NCI-H146 treated with DMSO at 0.1 percent for 48 hours (cell line): ENCODE data around the gene SLC14A1.

Experiments
- DNase-seq: peaks from one replicate; lab custom pipeline; 2025; ENCODE audit not compliant: unreplicated experiment; lab: John Stamatoyannopoulos, UW

The SLC14A1 gene

DNA sequence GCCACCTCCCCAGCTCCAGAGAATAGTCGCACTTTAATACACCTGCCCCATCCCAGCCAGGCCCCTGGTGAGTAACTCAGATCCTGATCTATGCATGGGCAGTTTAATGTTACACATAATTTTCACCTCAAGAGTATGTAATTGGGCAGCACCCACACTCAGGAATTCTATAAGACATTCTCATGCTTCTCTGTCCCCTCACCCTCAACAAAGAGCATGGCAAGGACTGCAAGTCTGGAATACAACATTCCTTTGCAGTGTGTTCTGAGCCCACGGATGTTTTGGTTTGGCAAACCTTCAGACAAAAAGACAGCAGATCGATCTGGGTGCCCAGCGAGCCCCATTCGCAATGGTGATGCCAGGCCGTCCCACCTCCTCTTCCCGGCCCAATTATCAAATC, 4.9 kb upstream of the SLC14A1 start:
- no peak for DNase-seq

DNA sequence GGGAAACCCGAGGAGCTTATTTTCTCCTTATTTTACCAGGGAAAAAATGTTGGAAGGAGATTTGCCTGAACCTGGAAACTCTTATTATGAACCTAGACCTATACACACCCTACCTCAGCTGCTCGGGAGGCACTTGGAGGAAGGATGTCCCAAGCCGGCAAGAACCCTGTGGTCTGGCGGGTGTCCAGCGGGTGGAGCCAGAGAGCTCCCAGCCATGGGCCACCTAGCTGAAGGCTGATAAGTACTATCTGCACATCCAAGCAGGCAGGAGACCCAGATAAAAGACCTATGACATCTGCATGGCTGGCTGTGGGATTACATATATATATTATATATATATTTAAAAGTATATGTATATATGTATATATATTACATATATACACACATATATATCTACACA, 1.1 kb upstream of the SLC14A1 start:
- DNase-seq = peak; percentile 60

DNA sequence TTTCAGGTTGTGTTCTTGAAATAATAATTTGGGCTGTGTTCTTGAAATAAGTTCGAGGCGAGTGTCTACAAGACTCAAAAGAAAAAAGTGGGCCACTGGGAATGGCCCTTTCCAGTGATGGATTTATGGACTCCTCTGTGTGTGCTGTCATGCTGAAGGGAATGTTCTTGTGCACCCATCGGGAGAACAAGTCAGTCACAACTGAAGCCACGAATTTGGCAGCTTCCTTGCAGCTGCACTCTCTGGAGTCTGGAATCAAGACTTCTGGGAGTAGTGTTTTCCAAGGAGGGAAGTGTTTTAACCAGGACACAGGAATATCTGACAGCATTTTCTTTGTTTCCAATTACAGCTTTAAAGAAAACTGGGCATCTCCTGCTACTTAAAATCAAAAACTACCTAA, 620 bp downstream of the SLC14A1 start:
- DNase-seq = no peak

DNA sequence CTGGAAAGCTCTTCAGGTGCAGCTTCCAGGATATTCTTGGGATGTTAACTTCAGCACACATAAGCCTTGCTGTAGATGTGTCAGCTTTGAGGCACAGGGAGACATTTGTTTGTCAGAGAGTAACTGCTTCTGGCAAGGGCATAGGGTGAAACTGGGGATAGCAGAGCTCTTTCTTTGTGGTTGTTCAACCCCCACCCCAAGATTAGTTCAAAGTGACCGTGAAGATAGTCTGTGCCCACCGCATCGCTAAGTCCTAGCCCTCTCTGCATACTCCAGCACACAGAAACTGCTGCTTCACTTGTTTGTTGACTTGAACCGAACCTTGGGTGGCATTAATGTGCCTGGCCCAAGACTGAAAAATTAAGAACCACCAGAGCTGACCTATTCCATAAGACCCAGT, 1.4 kb downstream of the SLC14A1 start:
- no peak for DNase-seq

DNA sequence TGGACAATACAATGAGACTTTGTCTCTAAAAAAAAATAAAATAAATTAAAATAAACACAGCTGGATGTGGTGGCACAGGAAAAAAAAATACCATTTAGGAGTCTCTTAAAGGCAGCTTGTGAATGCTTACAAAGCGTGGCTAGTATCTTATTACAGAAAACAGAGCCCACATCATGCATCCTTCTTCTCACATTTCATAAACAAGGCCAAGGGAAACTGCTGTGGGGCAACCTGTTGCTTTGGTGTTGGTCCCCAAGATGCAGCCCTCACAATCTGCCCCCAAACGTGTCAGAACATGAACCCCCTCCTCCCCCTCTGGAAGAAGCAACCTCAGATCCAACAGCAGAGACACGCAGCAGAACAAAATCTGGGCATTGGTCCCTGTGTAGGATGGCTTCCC, 2.6 kb downstream of the SLC14A1 start:
- no peak for DNase-seq

DNA sequence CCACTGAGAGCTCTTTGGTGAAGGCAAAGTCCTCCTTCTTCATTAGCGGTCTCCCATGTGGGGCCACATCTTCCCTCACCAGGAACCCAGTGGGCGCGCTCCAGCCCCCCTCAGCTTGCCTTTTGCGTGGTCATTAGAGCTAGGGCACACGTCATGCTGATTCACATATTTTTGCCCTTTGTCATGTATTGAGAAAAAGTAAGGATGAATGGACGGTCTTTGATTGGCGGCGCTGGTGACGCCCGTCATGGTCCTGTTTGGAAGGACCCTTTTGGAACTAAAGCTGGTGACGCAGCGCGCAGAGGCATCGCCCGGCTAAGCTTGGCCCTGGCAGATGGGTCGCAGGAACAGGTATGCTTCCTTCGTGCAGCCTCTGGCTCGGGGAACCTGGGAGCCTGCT, 3.1 kb downstream of the SLC14A1 start:
- no peak for DNase-seq

DNA sequence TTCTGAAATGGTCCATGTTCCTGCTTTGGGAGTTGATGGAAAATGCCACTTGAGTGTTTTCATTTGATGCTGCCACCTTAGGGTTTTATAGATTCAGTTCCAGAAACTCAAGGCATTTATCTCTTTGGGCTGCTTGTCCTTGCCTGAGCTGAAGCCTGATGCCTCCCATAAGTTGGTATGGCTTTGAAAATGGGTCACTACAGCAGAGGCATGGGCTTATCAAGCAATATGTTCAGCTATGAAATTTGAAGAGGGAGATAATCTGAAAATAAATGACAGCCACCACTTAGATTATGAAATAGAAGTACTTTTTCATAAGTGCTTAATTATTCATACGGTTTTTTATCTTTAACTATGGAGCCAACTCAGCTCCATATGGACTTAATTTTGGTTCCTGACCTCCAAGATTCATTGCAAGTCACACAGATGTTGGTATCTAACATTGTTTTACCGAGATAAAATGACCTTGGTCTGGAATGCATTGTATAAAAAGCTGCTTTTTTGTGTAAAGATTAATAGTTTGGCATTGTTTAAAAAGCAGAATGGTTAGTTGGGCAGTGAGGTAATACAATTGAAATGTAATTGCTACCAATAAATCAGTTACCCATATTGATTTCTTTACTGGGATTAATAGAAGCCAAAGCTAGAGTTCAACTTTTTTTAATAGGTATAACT, 4.5 kb downstream of the SLC14A1 start:
- DNase-seq = no peak

DNA sequence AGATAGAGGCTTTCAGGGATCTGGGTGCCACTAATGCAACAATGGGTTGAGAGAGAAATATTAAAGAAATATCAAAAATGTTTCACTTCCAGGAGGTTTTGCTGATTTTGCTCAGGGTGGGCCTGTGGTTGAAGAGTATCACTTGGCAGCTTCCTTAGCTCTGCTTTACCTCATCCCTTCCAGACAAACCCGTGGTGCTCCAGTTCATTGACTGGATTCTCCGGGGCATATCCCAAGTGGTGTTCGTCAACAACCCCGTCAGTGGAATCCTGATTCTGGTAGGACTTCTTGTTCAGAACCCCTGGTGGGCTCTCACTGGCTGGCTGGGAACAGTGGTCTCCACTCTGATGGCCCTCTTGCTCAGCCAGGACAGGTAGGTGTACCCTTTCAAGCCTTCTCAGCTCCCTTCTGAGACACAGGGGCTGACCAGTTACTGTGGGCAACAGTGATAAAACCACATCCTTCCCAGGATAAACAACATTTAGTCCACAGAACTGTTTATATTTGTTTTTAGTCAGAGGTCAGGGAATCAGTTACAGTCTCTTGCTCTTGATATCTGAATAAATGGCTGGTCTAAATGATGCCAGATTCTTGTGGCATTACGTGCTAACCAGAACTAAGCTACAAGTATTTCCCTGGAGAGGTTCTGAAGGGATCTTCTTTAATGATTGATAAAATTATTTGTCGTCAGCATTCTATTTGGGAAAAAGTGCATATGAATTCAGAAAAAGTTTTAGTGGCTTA, 7.0 kb downstream of the SLC14A1 start:
- DNase-seq = no peak

DNA sequence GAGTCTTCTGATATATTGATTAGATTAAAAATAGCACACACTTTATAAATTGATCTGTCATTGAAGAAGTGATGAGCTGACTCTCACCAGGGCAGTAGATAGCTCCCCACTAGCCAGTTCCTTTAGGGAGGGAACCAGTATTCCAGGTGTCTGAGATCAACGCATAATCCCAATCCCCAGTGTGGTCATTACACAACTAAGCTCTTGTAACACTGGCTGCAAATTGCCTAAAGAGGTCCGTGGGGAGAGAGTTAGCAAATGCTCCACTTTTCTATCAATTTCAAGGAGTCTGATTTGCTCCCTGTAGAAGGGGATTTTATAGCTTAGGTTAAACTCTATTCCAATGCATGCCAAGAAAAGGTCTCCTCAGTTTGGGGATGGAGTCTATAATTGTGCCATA, 7.7 kb downstream of the SLC14A1 start:
- no peak for DNase-seq

DNA sequence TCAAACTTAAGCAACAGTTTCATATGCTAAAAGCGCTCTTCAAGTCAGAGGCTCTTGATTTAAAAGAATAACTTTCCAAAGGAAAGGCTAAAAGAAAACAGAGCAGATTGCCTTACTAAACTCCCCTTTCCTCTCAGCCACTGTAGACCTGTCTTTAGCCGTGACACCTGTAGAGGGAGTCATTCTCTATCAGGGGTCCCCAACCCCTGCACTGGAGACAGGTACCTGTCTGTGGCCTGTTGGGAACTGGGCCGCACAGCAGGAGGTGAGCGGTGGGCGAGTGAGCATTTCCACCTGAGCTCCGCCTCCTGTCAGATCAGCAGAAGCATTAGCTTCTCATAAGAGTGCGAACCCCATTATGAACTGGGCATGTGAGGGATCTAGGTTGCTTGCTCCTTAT, 9.6 kb downstream of the SLC14A1 start:
- DNase-seq = no peak

DNA sequence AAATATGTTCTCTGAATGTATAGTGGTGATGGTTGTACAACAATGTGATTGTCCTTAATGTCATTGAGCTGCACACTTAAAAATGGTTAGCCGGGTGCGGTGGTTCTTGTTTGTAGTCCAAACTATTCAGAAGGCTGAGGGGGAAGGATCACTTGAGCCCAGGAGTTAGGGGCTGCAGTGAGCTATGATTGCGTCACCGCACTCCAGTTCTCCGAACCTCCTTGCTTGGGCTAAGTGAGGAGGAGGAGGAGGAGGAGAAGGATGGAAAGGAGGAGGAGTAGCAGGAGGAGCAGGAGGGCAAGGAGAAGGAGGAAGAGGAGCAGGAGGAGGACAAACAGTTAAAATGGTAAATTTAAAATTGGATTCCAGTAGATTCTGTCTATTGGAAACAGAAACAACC, 10.5 kb downstream of the SLC14A1 start:
- no peak for DNase-seq

DNA sequence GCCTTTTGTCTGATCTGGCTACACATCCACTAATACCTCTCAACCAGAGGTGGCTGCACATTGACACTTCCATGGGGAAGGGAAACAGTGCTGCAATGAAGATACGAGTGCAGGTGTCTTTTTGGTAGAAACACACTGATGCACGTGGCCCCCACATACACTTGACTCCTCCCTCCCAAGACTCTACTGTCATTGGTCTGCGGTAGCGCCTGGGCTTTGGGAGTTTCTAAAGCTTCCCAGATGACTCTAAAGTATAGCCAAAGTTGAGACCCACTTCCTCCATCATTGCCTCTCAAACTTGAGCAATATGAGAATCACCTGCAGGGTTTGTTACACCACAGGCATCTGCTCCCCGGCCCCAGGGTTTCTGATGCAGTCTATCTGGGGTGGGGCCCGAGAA, 11.0 kb downstream of the SLC14A1 start:
- no peak for DNase-seq

DNA sequence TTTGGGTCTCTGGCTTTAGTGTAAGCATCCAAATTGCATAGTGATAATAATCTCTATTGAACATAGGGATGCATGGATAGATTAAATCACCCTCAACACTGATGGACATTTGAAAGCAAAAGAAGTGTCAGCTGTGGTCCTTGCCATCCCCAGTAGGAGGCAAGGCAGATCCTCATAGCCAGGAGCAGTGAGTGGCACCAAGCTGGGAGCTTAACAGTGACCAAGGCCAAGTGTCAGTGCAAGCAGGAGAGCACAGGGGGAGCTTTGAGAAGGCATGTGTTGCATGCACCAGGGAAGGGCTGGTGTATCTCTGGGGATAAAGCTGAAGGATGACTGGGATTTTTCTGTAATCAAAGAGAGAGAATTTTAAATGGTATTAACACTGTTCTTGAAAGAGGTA, 14.7 kb downstream of the SLC14A1 start:
- DNase-seq = no peak

DNA sequence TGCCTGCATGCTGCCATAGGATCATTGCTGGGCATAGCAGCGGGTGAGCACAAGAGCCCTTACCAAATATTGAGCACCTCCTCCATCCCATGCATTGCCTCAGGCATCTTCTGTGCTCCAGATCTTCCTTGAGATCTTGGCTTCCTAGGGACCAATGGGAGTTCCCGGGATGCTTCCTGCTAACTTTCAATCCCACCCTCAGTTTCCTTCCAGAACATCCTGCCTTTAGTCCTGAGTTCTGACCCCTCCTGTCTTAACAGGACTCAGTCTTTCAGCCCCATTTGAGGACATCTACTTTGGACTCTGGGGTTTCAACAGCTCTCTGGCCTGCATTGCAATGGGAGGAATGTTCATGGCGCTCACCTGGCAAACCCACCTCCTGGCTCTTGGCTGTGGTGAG, 15.3 kb downstream of the SLC14A1 start:
- no peak for DNase-seq

DNA sequence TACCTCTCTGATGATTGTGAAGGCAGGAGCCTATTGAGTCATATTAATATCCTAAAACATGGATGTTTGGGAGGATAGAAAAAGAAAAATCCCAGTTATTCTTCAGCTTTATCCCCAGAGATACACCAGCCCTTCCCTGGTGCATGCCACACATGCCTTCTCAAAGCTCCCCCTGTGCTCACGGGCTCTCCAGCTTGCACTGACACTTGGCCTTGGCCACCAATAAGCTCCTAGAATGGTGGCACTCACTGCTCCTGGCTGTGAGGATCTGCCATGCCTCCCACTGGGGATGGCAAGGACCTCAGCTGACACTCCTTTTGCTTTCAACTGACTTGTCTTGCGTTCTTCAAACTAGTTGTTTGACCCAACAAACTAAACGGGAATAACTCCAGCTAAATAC, 15.9 kb downstream of the SLC14A1 start:
- no peak for DNase-seq

DNA sequence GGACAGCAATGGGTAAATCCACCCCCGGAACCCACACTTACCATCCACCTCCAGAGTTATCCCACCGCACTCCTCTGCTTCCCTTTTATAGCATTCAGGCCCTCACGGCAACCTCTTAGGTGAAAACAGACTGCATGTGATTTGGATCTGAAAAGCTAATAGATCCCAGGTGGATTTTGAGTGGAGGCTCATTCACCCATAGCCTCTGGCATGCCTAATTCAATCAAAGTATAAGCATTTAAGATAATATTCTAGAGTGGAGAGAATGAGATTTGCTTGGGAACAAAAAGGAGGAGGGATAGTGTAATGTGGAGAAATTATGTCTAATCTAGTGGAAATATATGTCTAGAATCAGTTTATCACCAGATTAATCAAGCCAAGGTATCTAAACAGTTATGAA, 17.1 kb downstream of the SLC14A1 start:
- no peak for DNase-seq

DNA sequence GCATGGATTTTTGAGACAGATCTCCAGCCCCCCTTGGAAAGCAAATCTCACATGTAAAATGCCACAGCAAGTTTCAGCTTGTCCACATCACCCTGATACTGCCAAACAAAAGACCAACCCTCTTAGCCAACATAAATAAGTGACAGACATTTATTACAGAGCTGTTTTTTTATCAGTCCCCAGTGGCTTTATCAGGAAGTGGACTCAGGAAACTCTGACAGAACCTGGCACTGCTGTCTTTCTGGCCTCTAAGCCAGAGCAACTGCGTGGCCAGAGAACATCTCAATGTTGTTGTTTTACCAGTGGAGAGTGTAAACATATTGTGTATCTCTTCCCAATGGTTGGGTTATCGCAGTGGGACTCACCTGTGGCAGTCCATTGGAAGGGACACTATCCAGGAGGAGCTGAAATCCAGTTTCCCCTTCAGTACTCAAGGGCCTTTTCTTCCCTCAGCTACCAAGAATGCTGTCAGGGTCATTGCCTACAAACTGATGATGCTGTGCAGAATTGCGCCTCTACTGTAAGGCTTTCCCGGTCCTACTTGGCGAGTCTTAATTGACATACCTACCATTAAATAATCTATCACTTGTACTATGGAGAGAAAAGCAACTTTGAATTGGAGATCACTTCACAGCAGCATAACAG, 22.0 kb downstream of the SLC14A1 start:
- DNase-seq = no peak

DNA sequence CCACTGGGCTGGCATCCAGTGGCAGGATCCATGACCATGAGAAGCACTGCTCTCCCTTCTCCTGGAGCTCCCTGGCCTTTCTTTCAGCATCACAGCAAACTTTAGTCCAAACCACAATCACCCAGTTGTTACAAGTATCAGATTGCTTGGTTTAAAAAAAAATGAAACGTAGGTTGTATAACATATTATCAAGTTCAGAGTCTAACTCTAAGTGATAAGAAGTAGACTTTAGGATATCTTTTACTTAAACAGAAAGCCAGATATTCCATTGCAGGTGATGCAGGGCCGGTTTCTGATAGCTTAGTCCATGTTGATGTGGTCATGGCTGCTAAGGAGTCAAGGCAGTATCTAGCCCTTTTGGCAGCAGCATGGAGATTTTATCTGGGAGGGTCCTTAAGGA, 24.5 kb downstream of the SLC14A1 start:
- no peak for DNase-seq

DNA sequence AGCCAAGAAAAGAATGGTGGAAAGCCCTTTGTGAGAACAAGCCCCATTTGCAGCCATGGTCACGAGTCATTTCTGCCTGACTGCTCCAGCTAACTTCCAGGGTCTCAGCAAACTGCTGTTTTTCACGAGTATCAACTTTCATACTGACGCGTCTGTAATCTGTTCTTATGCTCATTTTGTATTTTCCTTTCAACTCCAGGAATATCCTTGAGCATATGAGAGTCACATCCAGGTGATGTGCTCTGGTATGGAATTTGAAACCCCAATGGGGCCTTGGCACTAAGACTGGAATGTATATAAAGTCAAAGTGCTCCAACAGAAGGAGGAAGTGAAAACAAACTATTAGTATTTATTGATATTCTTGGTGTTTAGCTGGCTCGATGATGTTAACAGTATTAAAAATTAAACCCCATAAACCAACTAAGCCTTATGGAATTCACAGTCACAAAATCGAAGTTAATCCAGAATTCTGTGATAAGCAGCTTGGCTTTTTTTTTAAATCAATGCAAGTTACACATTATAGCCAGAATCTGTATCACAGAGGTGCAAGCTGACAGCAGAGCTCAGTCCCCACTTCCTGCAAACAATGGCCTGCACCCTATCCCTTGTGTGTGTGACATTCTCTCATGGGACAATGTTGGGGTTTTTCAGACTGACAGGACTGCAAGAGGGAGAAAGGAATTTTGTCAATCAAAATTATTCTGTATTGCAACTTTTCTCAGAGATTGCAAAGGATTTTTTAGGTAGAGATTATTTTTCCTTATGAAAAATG, 26.1 kb downstream of the SLC14A1 start:
- DNase-seq = no peak

DNA sequence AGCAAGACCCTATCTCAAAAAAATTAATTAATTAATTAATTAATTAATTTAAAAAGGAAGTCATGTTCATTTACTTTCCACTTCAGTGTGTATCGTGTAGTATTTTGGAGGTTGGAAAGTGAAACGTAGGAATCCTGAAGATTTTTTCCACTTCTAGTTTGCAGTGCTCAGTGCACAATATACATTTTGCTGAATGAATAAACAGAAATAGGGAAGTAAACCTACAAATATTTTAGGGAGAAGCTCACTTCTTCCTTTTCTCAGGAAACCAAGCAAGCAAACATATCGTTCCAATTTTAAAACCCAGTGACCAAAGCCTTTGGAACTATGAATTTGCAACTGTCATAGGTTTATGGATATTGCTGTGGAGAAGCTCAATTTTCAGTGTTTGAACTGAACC, 27.8 kb downstream of the SLC14A1 start:
- no peak for DNase-seq

DNA sequence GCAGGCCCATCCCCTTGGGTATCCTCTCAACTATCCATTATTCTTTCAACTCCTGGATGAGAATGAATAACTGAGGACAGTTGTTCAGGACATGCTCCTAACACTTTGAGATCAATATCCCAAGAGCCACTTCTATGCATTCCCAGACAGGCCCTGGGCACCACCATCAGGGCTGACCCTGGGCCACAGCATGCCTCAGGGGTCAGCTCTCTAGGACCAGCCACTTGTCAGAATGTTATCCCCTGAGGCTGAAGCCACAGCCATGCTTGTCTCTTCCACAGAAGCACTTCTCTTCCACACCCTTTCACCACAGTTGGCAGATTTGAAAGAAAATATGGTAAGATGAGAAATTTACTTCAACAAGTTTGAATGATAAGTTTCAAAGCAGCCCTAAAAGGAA, 28.7 kb downstream of the SLC14A1 start:
- DNase-seq = no peak

DNA sequence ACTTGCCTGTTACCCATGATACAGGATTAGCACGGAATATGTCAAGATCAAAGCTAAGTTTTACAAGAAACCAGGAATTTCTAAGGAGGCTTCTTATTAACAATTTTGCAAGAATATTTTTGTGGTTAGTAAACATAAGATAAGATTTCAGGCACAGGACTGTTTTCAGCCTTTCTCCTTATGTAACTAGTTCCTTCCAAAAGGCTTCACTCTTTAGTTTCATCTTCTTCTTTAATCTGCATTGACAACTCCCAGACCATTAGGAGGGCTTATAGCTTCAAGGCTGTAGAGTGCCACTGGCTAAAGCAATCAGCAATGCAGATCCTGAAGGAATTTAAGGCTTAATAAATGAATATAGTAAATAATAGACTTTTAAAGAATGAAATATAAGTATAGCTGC, 29.3 kb downstream of the SLC14A1 start:
- no peak for DNase-seq
